IMR-90 (cell line): ENCODE measurements around the gene RASD2. TPM values are rescaled to one million over a fixed set of nuclear protein-coding genes. Genes with fewer than 3 reads are reported as not detected.

Experiments used
- ATAC-seq: fragments of 200-7000 bp; cut with Tn5 transposase; 2 replicates; pipeline ENCODE4 v1.9.1; 2020; ENCODE audit warnings: low read depth, mild to moderate bottlenecking, moderate library complexity
- BruUV-seq: library from RNA; stranded (reverse); fragments of 400-500 nt; replicated peaks from 2 replicates; lab custom pipeline; 2021; lab: Mats Ljungman, UMichigan
- CTCF ChIA-PET: fragments of 300-600 bp; formaldehyde crosslinking; extraction: SDS; loops from one replicate; lab custom pipeline; 2021; ENCODE audit warnings: antibody characterized with exemption; lab: Yijun Ruan, JAX
- POLR2A ChIA-PET: fragments of 300-600 bp; sonication (Branson Sonifier 250); formaldehyde crosslinking; loops from one replicate; lab custom pipeline; 2022; ENCODE audit warnings: antibody characterized with exemption; ENCODE audit not compliant: unreplicated experiment; lab: Charles Lee
- DNase-seq: peaks from one replicate; pipeline ENCODE4 v3.0.0; 2013
- H2AFZ ChIP-seq: replicated peaks from 2 replicates; pipeline ENCODE3; 2013; ENCODE audit warnings: low read length, mild to moderate bottlenecking; ENCODE audit not compliant: poor library complexity
- H2AK5ac ChIP-seq: 2 replicates; pipeline ENCODE4 v1.6.1; 2013; ENCODE audit warnings: low read depth, low read length, inconsistent platforms
- H2AK9ac ChIP-seq: replicated peaks from 2 replicates; pipeline ENCODE3; 2013; ENCODE audit warnings: mild to moderate bottlenecking, low read depth, low read length, moderate library complexity; ENCODE audit not compliant: poor library complexity
- H2BK120ac ChIP-seq: 2 replicates; pipeline ENCODE4 v1.6.1; 2013; ENCODE audit warnings: low read depth, low read length, inconsistent platforms
- H2BK15ac ChIP-seq: 3 replicates; pipeline ENCODE4 v1.6.1; 2013; ENCODE audit warnings: low read depth, low read length, inconsistent platforms
- H2BK20ac ChIP-seq: 2 replicates; pipeline ENCODE4 v1.6.1; 2013; ENCODE audit warnings: low read depth, mild to moderate bottlenecking, inconsistent platforms, low read length, moderate library complexity
- H2BK5ac ChIP-seq: 2 replicates; pipeline ENCODE4 v1.6.1; 2013; ENCODE audit warnings: mild to moderate bottlenecking, low read depth, low read length, inconsistent platforms; ENCODE audit not compliant: poor library complexity, severe bottlenecking
- H3K14ac ChIP-seq: replicated peaks from 2 replicates; pipeline ENCODE4 v1.6.1; 2013; ENCODE audit warnings: low read depth, low read length, inconsistent platforms
- H3K18ac ChIP-seq: 2 replicates; pipeline ENCODE4 v1.6.1; 2013; ENCODE audit warnings: low read depth, low read length, control low read depth
- H3K23ac ChIP-seq: 2 replicates; pipeline ENCODE4 v1.6.1; 2013; ENCODE audit warnings: low read depth, low read length, inconsistent platforms
- H3K27ac ChIP-seq: 2 replicates; pipeline ENCODE4 v1.5.1; 2013; ENCODE audit warnings: mild to moderate bottlenecking, control low read depth, low read length; ENCODE audit not compliant: insufficient read depth
- H3K27me3 ChIP-seq: 2 replicates; pipeline ENCODE4 v1.6.1; 2013; ENCODE audit warnings: low read length; ENCODE audit not compliant: control insufficient read depth, insufficient read depth
- H3K36me3 ChIP-seq: 2 replicates; pipeline ENCODE4 v1.6.1; 2013; ENCODE audit warnings: low read length, mixed read lengths; ENCODE audit not compliant: control insufficient read depth, insufficient read depth
- H3K4ac ChIP-seq: 2 replicates; pipeline ENCODE4 v1.6.1; 2013; ENCODE audit warnings: low read depth, low read length, inconsistent platforms
- H3K4me1 ChIP-seq: 2 replicates; pipeline ENCODE4 v1.6.1; 2013; ENCODE audit warnings: low read length, mixed read lengths; ENCODE audit not compliant: control insufficient read depth, insufficient read depth
- H3K4me2 ChIP-seq: 2 replicates; pipeline ENCODE4 v1.6.1; 2013; ENCODE audit warnings: low read depth, mild to moderate bottlenecking, control low read depth, low read length, moderate library complexity
- H3K4me3 ChIP-seq: 2 replicates; pipeline ENCODE4 v1.5.1; 2013; ENCODE audit warnings: low read depth, mild to moderate bottlenecking, control low read depth, low read length, moderate library complexity; ENCODE audit not compliant: insufficient read depth
- H3K56ac ChIP-seq: 2 replicates; pipeline ENCODE4 v1.6.1; 2013; ENCODE audit warnings: low read length, inconsistent platforms; ENCODE audit not compliant: insufficient read depth; ENCODE audit errors: extremely low read depth
- H3K79me1 ChIP-seq, 2 experiments: 2 replicates each; pipeline ENCODE4 v1.6.1; 2013; ENCODE audit warnings: low read length in 2 of 2, inconsistent platforms in 1 of 2, low read depth in 1 of 2
- H3K9ac ChIP-seq: 2 replicates; pipeline ENCODE4 v1.6.1; 2013; ENCODE audit warnings: low read depth, low read length, control low read depth
- H3K9me1 ChIP-seq: 2 replicates; pipeline ENCODE4 v1.6.1; 2013; ENCODE audit warnings: low read length, inconsistent platforms; ENCODE audit not compliant: insufficient read depth
- H3K9me3 ChIP-seq: 2 replicates; pipeline ENCODE4 v1.6.1; 2013; ENCODE audit warnings: low read length; ENCODE audit not compliant: control insufficient read depth, insufficient read depth
- H4K20me1 ChIP-seq: 2 replicates; pipeline ENCODE4 v1.6.1; 2013; ENCODE audit warnings: low read length, inconsistent platforms; ENCODE audit not compliant: insufficient read depth
- H4K5ac ChIP-seq: 2 replicates; pipeline ENCODE4 v1.6.1; 2013; ENCODE audit warnings: mild to moderate bottlenecking, low read depth, low read length, control low read depth
- H4K8ac ChIP-seq, 2 experiments: 2 replicates each; pipeline ENCODE4 v1.6.1; 2013; ENCODE audit warnings: low read depth in 2 of 2, low read length in 2 of 2, control low read depth in 1 of 2, inconsistent platforms in 1 of 2
- H4K91ac ChIP-seq: 2 replicates; pipeline ENCODE4 v1.6.1; 2013; ENCODE audit warnings: low read depth, low read length, inconsistent platforms; ENCODE audit not compliant: insufficient read depth
- BHLHE40 ChIP-seq: fragments of 150-350 bp; IDR thresholded peaks from 2 replicates; pipeline ENCODE4 v1.6.1; 2016; ENCODE audit warnings: mild to moderate bottlenecking, low read depth, low read length
- CEBPB ChIP-seq: IDR thresholded peaks from 2 replicates; pipeline ENCODE4 v1.6.1; 2012; ENCODE audit warnings: low read depth, low read length, improper control_type of control experiment
- CHD1 ChIP-seq: IDR thresholded peaks from 2 replicates; pipeline ENCODE4 v1.6.1; 2012; ENCODE audit warnings: low read depth, low read length, improper control_type of control experiment
- FOS ChIP-seq: fragments of 150-350 bp; IDR thresholded peaks from 2 replicates; pipeline ENCODE4 v1.6.1; 2016; ENCODE audit warnings: low read depth, low read length
- MAFK ChIP-seq: IDR thresholded peaks from 2 replicates; pipeline ENCODE4 v1.6.1; 2012; ENCODE audit warnings: low read depth, low read length, improper control_type of control experiment
- MAZ ChIP-seq: IDR thresholded peaks from 2 replicates; pipeline ENCODE4 v1.6.1; 2012; ENCODE audit warnings: low read depth, mild to moderate bottlenecking, low read length, improper control_type of control experiment, moderate library complexity, borderline replicate concordance
- MXI1 ChIP-seq: IDR thresholded peaks from 2 replicates; pipeline ENCODE4 v1.6.1; 2012; ENCODE audit warnings: low read depth, mild to moderate bottlenecking, low read length, moderate library complexity, borderline replicate concordance
- NFE2L2 ChIP-seq: fragments of 150-350 bp; IDR thresholded peaks from 2 replicates; pipeline ENCODE4 v1.6.1; 2016; ENCODE audit warnings: low read depth, mild to moderate bottlenecking, low read length
- POLR2A ChIP-seq: IDR thresholded peaks from 2 replicates; pipeline ENCODE4 v1.6.1; 2012; ENCODE audit warnings: mild to moderate bottlenecking, low read depth, low read length
- RAD21 ChIP-seq: IDR thresholded peaks from 2 replicates; pipeline ENCODE4 v1.6.1; 2012; ENCODE audit warnings: low read length, improper control_type of control experiment
- RCOR1 ChIP-seq: IDR thresholded peaks from 2 replicates; pipeline ENCODE4 v1.6.1; 2012; ENCODE audit warnings: mild to moderate bottlenecking, low read length, improper control_type of control experiment; ENCODE audit not compliant: insufficient replicate concordance
- RFX5 ChIP-seq: IDR thresholded peaks from 2 replicates; pipeline ENCODE4 v1.8.0; 2012; ENCODE audit warnings: low read depth, mild to moderate bottlenecking, low read length, moderate library complexity
- SMC3 ChIP-seq: fragments of 150-350 bp; IDR thresholded peaks from 2 replicates; pipeline ENCODE4 v1.6.1; 2016; ENCODE audit warnings: low read depth, mild to moderate bottlenecking, antibody characterized with exemption, low read length, moderate library complexity
- WGBS, 2 experiments: methylation state at CpG; one replicate each; pipeline versions ENCODE4 v1.1.5 to v1.1.7; 2013; ENCODE audit warnings: missing lambda C conversion rate in 2 of 2; ENCODE audit not compliant: insufficient read length in 1 of 2; ENCODE audit errors: extremely low coverage in 2 of 2; 5-methylcytosine and 5-hydroxymethylcytosine counted together
- dilution Hi-C: fragments of 300-500 bp; cut with HindIII; formaldehyde crosslinking; loops from one replicate; pipeline ENCODE4 v1.14.3; 2018; ENCODE audit warnings: low sequenced_read_pairs; ENCODE audit not compliant: unreplicated experiment
- in situ Hi-C: fragments of 300-500 bp; cut with MboI; formaldehyde crosslinking; loops from 3 replicates; pipeline ENCODE4 v1.14.3; 2019; ENCODE audit warnings: low sequenced_read_pairs, inconsistent platforms, mixed read lengths
- intact Hi-C: fragments of 100-400 bp; cut with micrococcal nuclease; formaldehyde crosslinking; loops from 2 replicates; pipeline ENCODE4 v1.10.0; 2022
- polyA plus RNA-seq, 3 experiments: library from polyadenylated mRNA; depleted of rRNA; stranded (reverse); fragments of >200 nt; gene quantifications; 2 replicates each; pipeline ENCODE4 v1.2.3, GENCODE V29; 2012; ENCODE audit warnings: low replicate concordance in 1 of 3
- total RNA-seq: library from RNA; depleted of rRNA; stranded (reverse); fragments of >200 nt; gene quantifications from 2 replicates; pipeline ENCODE4 v1.2.3, GENCODE V29; 2012
- TF ChIP-seq, protein P1 (sequence below): fragments of 150-350 bp; IDR thresholded peaks from 2 replicates; pipeline ENCODE4 v1.6.1; 2016; ENCODE audit warnings: low read depth, mild to moderate bottlenecking, low read length, moderate library complexity, borderline replicate concordance
- TF ChIP-seq, protein P2 (sequence below): fragments of 150-350 bp; IDR thresholded peaks from 2 replicates; pipeline ENCODE4 v1.6.1; 2017; ENCODE audit warnings: mild to moderate bottlenecking, antibody characterized with exemption, low read length, low read depth
- TF ChIP-seq, protein P3 (sequence below): conservative IDR thresholded peaks from 2 replicates; pipeline ENCODE4 v1.5.1; 2012; ENCODE audit warnings: mild to moderate bottlenecking, low read depth, low read length, improper control_type of control experiment

The RASD2 gene
- total and polyA plus RNA-seq, 2 of the 4 experiments (the other 2 are of a cell fraction) = under 0.01 to 0.32 TPM

DNA sequence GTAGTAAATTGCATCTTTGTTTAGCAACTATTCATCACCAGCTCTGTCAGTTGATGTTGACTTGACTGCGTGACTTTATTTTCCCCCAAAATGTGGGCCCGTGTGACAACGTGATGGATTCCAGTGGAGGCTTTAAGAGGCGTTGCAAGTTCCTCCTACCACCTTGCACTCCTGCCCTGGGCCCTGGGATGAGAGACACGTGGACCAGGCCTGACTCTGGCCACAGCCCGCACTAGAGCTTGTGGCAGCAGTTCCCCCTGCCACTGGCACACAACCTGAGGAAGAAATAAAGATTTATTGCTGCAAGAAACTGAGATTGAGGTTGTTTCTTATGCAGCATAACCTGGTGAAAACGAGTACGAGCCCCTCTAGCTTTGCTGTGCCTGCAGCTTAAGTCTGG is 31.9 kb downstream of the RASD2 start:
- Histone ChIP-seq H4K5ac (no peak overlapping the region), H4K91ac (no peak overlapping the region), H3K4me1 (peaks cover 12% of the 10 kb centered on the region), H3K4ac (no peak overlapping the region), H2BK5ac (no peak overlapping the region), H3K79me1 (no peaks in the 10 kb centered on the region), H3K14ac (no peak overlapping the region), H2BK15ac (no peak overlapping the region), H3K4me3 (no peak overlapping the region), H3K27me3 (peaks cover 16% of the 10 kb centered on the region), H3K56ac (no peak overlapping the region), H3K36me3 (no peaks in the 10 kb centered on the region), H3K9me1 (0 out of 2 replicates have a peak, but pooled peaks cover 9% of the 10 kb centered on the region), H4K20me1 (no peaks in the 10 kb centered on the region), H2AK5ac (no peak overlapping the region), H3K27ac (no peak overlapping the region), H2BK120ac (no peak overlapping the region), H3K18ac (no peak overlapping the region), H2AK9ac (no peak overlapping the region), H3K9me3 (no peaks in the 10 kb centered on the region), H3K9ac (no peak overlapping the region), H3K23ac (no peak overlapping the region), H2BK20ac (no peak overlapping the region), H3K4me2 (no peak overlapping the region), H4K8ac (no peak overlapping the region), H2AFZ (no peak overlapping the region)
- no CpG with 5 or more reads among the region's 8 CpGs for WGBS, 2 experiments
- TF ChIP-seq FOS (no peak), MAZ (no peak), CHD1 (no peak), BHLHE40 (no peak), POLR2A (no peak), MAFK (no peak), CEBPB (no peak), SMC3 (no peak), NFE2L2 (no peak), MXI1 (no peak), RAD21 (no peak), RFX5 (no peak), RCOR1 (no peak)
- TF ChIP-seq, protein P1, sequence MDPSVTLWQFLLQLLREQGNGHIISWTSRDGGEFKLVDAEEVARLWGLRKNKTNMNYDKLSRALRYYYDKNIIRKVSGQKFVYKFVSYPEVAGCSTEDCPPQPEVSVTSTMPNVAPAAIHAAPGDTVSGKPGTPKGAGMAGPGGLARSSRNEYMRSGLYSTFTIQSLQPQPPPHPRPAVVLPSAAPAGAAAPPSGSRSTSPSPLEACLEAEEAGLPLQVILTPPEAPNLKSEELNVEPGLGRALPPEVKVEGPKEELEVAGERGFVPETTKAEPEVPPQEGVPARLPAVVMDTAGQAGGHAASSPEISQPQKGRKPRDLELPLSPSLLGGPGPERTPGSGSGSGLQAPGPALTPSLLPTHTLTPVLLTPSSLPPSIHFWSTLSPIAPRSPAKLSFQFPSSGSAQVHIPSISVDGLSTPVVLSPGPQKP = no peak
- TF ChIP-seq, protein P2, sequence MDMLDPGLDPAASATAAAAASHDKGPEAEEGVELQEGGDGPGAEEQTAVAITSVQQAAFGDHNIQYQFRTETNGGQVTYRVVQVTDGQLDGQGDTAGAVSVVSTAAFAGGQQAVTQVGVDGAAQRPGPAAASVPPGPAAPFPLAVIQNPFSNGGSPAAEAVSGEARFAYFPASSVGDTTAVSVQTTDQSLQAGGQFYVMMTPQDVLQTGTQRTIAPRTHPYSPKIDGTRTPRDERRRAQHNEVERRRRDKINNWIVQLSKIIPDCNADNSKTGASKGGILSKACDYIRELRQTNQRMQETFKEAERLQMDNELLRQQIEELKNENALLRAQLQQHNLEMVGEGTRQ = no peak
- TF ChIP-seq, protein P3, sequence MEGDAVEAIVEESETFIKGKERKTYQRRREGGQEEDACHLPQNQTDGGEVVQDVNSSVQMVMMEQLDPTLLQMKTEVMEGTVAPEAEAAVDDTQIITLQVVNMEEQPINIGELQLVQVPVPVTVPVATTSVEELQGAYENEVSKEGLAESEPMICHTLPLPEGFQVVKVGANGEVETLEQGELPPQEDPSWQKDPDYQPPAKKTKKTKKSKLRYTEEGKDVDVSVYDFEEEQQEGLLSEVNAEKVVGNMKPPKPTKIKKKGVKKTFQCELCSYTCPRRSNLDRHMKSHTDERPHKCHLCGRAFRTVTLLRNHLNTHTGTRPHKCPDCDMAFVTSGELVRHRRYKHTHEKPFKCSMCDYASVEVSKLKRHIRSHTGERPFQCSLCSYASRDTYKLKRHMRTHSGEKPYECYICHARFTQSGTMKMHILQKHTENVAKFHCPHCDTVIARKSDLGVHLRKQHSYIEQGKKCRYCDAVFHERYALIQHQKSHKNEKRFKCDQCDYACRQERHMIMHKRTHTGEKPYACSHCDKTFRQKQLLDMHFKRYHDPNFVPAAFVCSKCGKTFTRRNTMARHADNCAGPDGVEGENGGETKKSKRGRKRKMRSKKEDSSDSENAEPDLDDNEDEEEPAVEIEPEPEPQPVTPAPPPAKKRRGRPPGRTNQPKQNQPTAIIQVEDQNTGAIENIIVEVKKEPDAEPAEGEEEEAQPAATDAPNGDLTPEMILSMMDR = no peak
- in situ Hi-C loops (no loop called here), dilution Hi-C loops (no loop called here), intact Hi-C loops (no loop called here)
- BruUV-seq = no TSS peak
- ATAC-seq (no peak), DNase-seq (no peak)
- POLR2A ChIA-PET = no interaction called here
- CTCF ChIA-PET = interaction anchor here (1.7 kb wide), 1 partner anchor 142 kb away, joined by 4 read pairs; no protein-coding TSS in a partner anchor
